Astrocyte of the cerebellum (primary cell): ENCODE results near the gene AMY1B.
"Not testable (repeated sequence)": the region's sequence is repeated elsewhere in the genome, so short reads cannot be mapped to it uniquely, and the experiment has no call there.

Experiments used
- DNase-seq: peaks from one replicate; pipeline ENCODE4 v3.0.0-alpha.2; 2011; ENCODE audit warnings: low read depth
- H3K4me3 ChIP-seq: 2 replicates; pipeline ENCODE4 v1.5.1; 2011; ENCODE audit warnings: mild to moderate bottlenecking, low read depth, low read length, moderate library complexity
- in situ Hi-C: cut with HindIII; loops from 2 replicates; pipeline ENCODE4 v1.10.0; 2017; ENCODE audit warnings: low sequenced_read_pairs

AMY1B gene

GRCh38 chr1:103696110-103696509 is at the start of gene AMY1B:
Gene AMY1B, minus strand, starts transcription at chr1:103696210. Its CDS starts 571 bp downstream, at chr1:103695639.
- in situ Hi-C loops, DNase-seq, H3K4me3 ChIP-seq: not testable (repeated sequence)

GRCh38 chr1:103745040-103745439 is 49.0 kb upstream of the AMY1B start:
- DNase-seq, in situ Hi-C loops: not testable (repeated sequence)

GRCh38 chr1:103744449-103744848 is 48.4 kb upstream of the AMY1B start:
- H3K4me3 ChIP-seq, DNase-seq, in situ Hi-C loops: not testable (repeated sequence)

More at GRCh38 chr1:103745040-103745439, 49.0 kb upstream of the AMY1B start:
- H3K4me3 ChIP-seq: not testable (repeated sequence)

- in situ Hi-C loops, DNase-seq: not testable (repeated sequence)
Observed at GRCh38 chr1:103738031-103738430, 42.0 kb upstream of the AMY1B start.

GRCh38 chr1:103735334-103735733 is 39.3 kb upstream of the AMY1B start:
- DNase-seq, in situ Hi-C loops, H3K4me3 ChIP-seq: not testable (repeated sequence)

More at GRCh38 chr1:103738031-103738430, 42.0 kb upstream of the AMY1B start:
- not testable (repeated sequence) for H3K4me3 ChIP-seq

- DNase-seq, H3K4me3 ChIP-seq, in situ Hi-C loops: not testable (repeated sequence)
Observed at GRCh38 chr1:103721473-103721872, 25.5 kb upstream of the AMY1B start.

GRCh38 chr1:103717404-103717803 is 21.4 kb upstream of the AMY1B start:
- H3K4me3 ChIP-seq, DNase-seq, in situ Hi-C loops: not testable (repeated sequence)

GRCh38 chr1:103710381-103710780 is 14.4 kb upstream of the AMY1B start:
- in situ Hi-C loops, H3K4me3 ChIP-seq, DNase-seq: not testable (repeated sequence)

GRCh38 chr1:103707670-103708069 is 11.7 kb upstream of the AMY1B start:
- H3K4me3 ChIP-seq, DNase-seq, in situ Hi-C loops: not testable (repeated sequence)

- H3K4me3 ChIP-seq, in situ Hi-C loops, DNase-seq: not testable (repeated sequence)
Observed at GRCh38 chr1:103701256-103701655, 5.2 kb upstream of the AMY1B start.

- in situ Hi-C loops, H3K4me3 ChIP-seq, DNase-seq: not testable (repeated sequence)
Observed at GRCh38 chr1:103700669-103701068, 4.7 kb upstream of the AMY1B start.

GRCh38 chr1:103697430-103697829 is 1.4 kb upstream of the AMY1B start:
- H3K4me3 ChIP-seq, in situ Hi-C loops, DNase-seq: not testable (repeated sequence)

GRCh38 chr1:103676335-103676734 is 19.7 kb downstream of the AMY1B start:
- in situ Hi-C loops, DNase-seq, H3K4me3 ChIP-seq: not testable (repeated sequence)

- DNase-seq, in situ Hi-C loops, H3K4me3 ChIP-seq: not testable (repeated sequence)
Observed at GRCh38 chr1:103655460-103655859, 40.5 kb downstream of the AMY1B start, which contains the start of gene AMY1A. Gene AMY1A, plus strand, starts transcription at chr1:103655760. Its CDS starts 571 bp downstream, at chr1:103656331.

- DNase-seq, H3K4me3 ChIP-seq, in situ Hi-C loops: not testable (repeated sequence)
Observed at GRCh38 chr1:103654133-103654532, 41.9 kb downstream of the AMY1B start.

- in situ Hi-C loops, DNase-seq, H3K4me3 ChIP-seq: not testable (repeated sequence)
Observed at GRCh38 chr1:103650889-103651288, 45.1 kb downstream of the AMY1B start.

- in situ Hi-C loops, H3K4me3 ChIP-seq, DNase-seq: not testable (repeated sequence)
Observed at GRCh38 chr1:103650305-103650704, 45.7 kb downstream of the AMY1B start.

- in situ Hi-C loops, DNase-seq, H3K4me3 ChIP-seq: not testable (repeated sequence)
Observed at GRCh38 chr1:103643908-103644307, 52.1 kb downstream of the AMY1B start.

- H3K4me3 ChIP-seq, in situ Hi-C loops, DNase-seq: not testable (repeated sequence)
Observed at GRCh38 chr1:103641194-103641593, 54.8 kb downstream of the AMY1B start.
